Measurements from ENCODE around the gene DAAM1. TPM values are rescaled to one million over a fixed set of nuclear protein-coding genes. Genes with fewer than 3 reads are reported as not detected.

Gene DAAM1
- polyA plus RNA-seq, 1 of the 3 experiments (the other 2 are of a cell fraction): 5.1 TPM

DNA sequence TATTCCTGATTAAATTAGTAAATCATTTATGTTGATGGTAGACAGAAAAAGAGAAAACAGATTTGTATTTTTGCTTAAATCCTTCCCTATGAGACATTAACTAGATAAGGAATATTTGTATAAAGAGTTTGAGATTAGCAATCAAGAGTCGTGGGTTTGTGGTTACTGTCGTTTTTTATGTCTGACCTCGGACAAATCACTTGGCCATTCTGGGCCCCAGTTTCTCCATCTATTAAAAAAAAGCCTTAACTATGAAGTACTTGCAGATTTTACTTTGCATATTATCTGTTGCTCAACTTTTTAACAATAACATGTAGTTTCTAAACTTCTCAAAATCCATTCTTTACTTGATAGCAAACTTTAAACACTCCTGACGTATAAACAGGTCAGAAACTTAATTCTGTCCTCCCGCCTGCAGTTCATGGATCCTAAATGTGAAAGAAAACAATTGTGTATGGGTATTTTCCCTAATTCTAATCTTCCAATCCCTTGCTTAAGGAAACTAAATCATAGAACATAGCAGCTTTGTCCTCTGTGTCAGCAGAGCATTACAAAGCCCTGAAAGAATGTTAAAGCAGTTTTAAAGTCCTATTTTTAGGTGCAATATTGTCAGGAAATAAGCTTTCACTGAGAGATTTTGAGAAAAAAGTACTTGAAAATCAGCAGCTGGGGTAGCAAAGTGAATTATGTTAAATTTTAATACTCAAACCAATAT is 158.5 kb downstream of the DAAM1 start:
- no peak overlapping the region for H3K9ac ChIP-seq
- POLR2A ChIA-PET: no interaction called here

More for the DNA sequence above, 158.5 kb downstream of the DAAM1 start:
- peak overlapping the region in 1 of 2 experiments; percentile 29; a peak in 2 of 4 replicates for H3K27ac ChIP-seq (ENCODE audit: low read depth in 2 of 2, low read length in 1 of 2)
- no peaks in the 10 kb centered on the region for H3K9me3 ChIP-seq
- TF ChIP-seq CHD2 (IDR thresholded peaks at IDR 0.05; ENCODE audit: low read length, partially characterized antibody) (no peak), NRF1 (IDR thresholded peaks at IDR 0.05; ENCODE audit: low read depth, low read length) (no peak), JUND (IDR thresholded peaks at IDR 0.05) (no peak), RXRA (IDR thresholded peaks at IDR 0.05; ENCODE audit: borderline replicate concordance, low read depth) (no peak), SIN3A (IDR thresholded peaks at IDR 0.05; ENCODE audit: borderline replicate concordance, low read depth, low read length) (no peak), FOXM1 (IDR thresholded peaks at IDR 0.05; ENCODE audit: low read depth) (no peak), RFX5 (IDR thresholded peaks at IDR 0.05; ENCODE audit: low read length) (no peak), FOXJ3 (CRISPR knock-in tag; IDR thresholded peaks at IDR 0.05) (no peak), RAD21 (IDR thresholded peaks at IDR 0.05; ENCODE audit: low read length) (no peak), NFIC (IDR thresholded peaks at IDR 0.05; ENCODE audit: borderline replicate concordance) (no peak), GATA2 (CRISPR knock-in tag; IDR thresholded peaks at IDR 0.05) (no peak), FOSL2 (IDR thresholded peaks at IDR 0.05; ENCODE audit: borderline replicate concordance, low read depth) (no peak)
- TF ChIP-seq, protein P1, sequence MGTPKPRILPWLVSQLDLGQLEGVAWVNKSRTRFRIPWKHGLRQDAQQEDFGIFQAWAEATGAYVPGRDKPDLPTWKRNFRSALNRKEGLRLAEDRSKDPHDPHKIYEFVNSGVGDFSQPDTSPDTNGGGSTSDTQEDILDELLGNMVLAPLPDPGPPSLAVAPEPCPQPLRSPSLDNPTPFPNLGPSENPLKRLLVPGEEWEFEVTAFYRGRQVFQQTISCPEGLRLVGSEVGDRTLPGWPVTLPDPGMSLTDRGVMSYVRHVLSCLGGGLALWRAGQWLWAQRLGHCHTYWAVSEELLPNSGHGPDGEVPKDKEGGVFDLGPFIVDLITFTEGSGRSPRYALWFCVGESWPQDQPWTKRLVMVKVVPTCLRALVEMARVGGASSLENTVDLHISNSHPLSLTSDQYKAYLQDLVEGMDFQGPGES (IDR thresholded peaks at IDR 0.05; ENCODE audit: low read depth, low read length): no peak
- TF ChIP-seq, protein P2, sequence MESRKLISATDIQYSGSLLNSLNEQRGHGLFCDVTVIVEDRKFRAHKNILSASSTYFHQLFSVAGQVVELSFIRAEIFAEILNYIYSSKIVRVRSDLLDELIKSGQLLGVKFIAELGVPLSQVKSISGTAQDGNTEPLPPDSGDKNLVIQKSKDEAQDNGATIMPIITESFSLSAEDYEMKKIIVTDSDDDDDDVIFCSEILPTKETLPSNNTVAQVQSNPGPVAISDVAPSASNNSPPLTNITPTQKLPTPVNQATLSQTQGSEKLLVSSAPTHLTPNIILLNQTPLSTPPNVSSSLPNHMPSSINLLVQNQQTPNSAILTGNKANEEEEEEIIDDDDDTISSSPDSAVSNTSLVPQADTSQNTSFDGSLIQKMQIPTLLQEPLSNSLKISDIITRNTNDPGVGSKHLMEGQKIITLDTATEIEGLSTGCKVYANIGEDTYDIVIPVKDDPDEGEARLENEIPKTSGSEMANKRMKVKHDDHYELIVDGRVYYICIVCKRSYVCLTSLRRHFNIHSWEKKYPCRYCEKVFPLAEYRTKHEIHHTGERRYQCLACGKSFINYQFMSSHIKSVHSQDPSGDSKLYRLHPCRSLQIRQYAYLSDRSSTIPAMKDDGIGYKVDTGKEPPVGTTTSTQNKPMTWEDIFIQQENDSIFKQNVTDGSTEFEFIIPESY (IDR thresholded peaks at IDR 0.05; ENCODE audit: borderline replicate concordance, low read depth): no peak
- TF ChIP-seq, protein P3, sequence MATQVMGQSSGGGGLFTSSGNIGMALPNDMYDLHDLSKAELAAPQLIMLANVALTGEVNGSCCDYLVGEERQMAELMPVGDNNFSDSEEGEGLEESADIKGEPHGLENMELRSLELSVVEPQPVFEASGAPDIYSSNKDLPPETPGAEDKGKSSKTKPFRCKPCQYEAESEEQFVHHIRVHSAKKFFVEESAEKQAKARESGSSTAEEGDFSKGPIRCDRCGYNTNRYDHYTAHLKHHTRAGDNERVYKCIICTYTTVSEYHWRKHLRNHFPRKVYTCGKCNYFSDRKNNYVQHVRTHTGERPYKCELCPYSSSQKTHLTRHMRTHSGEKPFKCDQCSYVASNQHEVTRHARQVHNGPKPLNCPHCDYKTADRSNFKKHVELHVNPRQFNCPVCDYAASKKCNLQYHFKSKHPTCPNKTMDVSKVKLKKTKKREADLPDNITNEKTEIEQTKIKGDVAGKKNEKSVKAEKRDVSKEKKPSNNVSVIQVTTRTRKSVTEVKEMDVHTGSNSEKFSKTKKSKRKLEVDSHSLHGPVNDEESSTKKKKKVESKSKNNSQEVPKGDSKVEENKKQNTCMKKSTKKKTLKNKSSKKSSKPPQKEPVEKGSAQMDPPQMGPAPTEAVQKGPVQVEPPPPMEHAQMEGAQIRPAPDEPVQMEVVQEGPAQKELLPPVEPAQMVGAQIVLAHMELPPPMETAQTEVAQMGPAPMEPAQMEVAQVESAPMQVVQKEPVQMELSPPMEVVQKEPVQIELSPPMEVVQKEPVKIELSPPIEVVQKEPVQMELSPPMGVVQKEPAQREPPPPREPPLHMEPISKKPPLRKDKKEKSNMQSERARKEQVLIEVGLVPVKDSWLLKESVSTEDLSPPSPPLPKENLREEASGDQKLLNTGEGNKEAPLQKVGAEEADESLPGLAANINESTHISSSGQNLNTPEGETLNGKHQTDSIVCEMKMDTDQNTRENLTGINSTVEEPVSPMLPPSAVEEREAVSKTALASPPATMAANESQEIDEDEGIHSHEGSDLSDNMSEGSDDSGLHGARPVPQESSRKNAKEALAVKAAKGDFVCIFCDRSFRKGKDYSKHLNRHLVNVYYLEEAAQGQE (IDR thresholded peaks at IDR 0.05; ENCODE audit: low read depth, low read length): no peak
- TF ChIP-seq, protein P4, sequence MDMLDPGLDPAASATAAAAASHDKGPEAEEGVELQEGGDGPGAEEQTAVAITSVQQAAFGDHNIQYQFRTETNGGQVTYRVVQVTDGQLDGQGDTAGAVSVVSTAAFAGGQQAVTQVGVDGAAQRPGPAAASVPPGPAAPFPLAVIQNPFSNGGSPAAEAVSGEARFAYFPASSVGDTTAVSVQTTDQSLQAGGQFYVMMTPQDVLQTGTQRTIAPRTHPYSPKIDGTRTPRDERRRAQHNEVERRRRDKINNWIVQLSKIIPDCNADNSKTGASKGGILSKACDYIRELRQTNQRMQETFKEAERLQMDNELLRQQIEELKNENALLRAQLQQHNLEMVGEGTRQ (IDR thresholded peaks at IDR 0.05; ENCODE audit: borderline replicate concordance, low read depth, low read length): no peak
- TF ChIP-seq, protein P5, sequence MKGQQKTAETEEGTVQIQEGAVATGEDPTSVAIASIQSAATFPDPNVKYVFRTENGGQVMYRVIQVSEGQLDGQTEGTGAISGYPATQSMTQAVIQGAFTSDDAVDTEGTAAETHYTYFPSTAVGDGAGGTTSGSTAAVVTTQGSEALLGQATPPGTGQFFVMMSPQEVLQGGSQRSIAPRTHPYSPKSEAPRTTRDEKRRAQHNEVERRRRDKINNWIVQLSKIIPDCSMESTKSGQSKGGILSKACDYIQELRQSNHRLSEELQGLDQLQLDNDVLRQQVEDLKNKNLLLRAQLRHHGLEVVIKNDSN (IDR thresholded peaks at IDR 0.05; ENCODE audit: borderline replicate concordance, low read depth): no peak
- TF ChIP-seq, protein P6, sequence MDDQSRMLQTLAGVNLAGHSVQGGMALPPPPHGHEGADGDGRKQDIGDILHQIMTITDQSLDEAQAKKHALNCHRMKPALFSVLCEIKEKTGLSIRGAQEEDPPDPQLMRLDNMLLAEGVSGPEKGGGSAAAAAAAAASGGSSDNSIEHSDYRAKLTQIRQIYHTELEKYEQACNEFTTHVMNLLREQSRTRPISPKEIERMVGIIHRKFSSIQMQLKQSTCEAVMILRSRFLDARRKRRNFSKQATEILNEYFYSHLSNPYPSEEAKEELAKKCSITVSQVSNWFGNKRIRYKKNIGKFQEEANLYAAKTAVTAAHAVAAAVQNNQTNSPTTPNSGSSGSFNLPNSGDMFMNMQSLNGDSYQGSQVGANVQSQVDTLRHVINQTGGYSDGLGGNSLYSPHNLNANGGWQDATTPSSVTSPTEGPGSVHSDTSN (IDR thresholded peaks at IDR 0.05): no peak
- TF ChIP-seq, protein P7, sequence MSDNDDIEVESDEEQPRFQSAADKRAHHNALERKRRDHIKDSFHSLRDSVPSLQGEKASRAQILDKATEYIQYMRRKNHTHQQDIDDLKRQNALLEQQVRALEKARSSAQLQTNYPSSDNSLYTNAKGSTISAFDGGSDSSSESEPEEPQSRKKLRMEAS (IDR thresholded peaks at IDR 0.05; ENCODE audit: low read depth): no peak
- H3K4me2 ChIP-seq: peak overlapping the region; percentile 10; the same call in 1 of the 2 replicates
- WGBS (ENCODE audit: low lambda C conversion rate): 64% methylated on average over 5 of the region's 5 CpGs
- peaks cover 5% of the 10 kb centered on the region for H3F3A ChIP-seq (replicated peaks; ENCODE audit: insufficient read depth)
- H3K79me2 ChIP-seq (ENCODE audit: insufficient read depth): no peaks in the 10 kb centered on the region
- peaks cover 26 to 30% of the 10 kb centered on the region in 2 experiments for H3K36me3 ChIP-seq (replicated peaks in 1 of 2; ENCODE audit: control insufficient read depth in 1 of 2, insufficient read depth in 2 of 2, low read length in 1 of 2)
- peaks cover 15% of the 10 kb centered on the region in 2 experiments; a peak in 2 of 4 replicates for H3K4me1 ChIP-seq (ENCODE audit: control insufficient read depth in 1 of 2, insufficient read depth in 2 of 2, low read depth in 1 of 2, low read length in 1 of 2)
- CTCF ChIA-PET: interaction anchor here (0.7 kb wide), 1 partner anchor 326 kb away, joined by 3 read pairs; no protein-coding TSS in a partner anchor
- H3K9me2 ChIP-seq: no peaks in the 10 kb centered on the region
- H2AFZ ChIP-seq (ENCODE audit: low read depth): no peak overlapping the region
- H3K27me3 ChIP-seq (ENCODE audit: insufficient read depth): no peaks in the 10 kb centered on the region
- DNase-seq: no peak
- no peak overlapping the region for H3K4me3 ChIP-seq (ENCODE audit: low read depth in 2 of 2, low read length in 1 of 2)
- no peaks in the 10 kb centered on the region for H4K20me1 ChIP-seq (ENCODE audit: insufficient read depth)
